ENCODE results near the gene ZSWIM6.

DNA sequence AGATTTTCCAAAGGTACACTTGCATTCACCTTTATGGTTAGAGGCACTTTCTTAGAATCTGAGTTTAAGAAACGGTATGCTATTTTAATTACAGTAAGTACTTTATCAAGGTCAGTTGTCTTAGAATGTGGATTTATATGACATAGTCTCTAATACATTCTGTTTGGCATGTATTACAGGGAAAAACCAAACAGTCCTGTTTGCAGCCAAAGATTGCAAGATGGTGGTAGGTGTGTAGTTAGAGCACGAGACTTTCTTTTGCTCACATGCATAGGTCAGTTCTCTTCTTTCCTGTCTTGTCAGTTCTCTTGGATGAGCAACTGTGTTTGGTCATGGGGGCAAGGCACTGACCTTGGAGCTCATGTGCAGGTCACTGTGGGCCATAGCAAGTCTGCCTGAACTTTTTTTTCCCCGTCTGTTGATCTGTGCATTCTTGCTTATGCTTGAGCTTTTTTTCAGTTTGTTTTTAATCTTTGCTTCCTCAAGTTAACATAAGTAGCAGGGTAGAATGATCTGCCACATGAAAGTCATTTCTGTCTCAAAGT is 20.6 kb downstream of the ZSWIM6 start:
- TF ChIP-seq CTCF (IDR thresholded peaks at IDR 0.05; ENCODE audit: poor library complexity) (no peak), EZH2phosphoT487 (IDR thresholded peaks at IDR 0.05; ENCODE audit: low read depth, severe bottlenecking, unreplicated experiment) (no peak), EZH2 (IDR thresholded peaks at IDR 0.05; ENCODE audit: borderline replicate concordance) (no peak)
